Lung microvascular endothelial cell (primary cell): Measurements from ENCODE around the gene CASKIN2. TPM values are rescaled to one million over a fixed set of nuclear protein-coding genes. Genes with fewer than 3 reads are reported as not detected.
"Not testable (repeated sequence)": the region's sequence is repeated elsewhere in the genome, so short reads cannot be mapped to it uniquely, and the experiment has no call there.

Experiments
- DNase-seq, 2 donors: peaks; one replicate each; pipeline versions ENCODE4 v3.0.0 to v3.0.0-alpha.2; 2010; ENCODE audit warnings: low read depth in 2 of 2
- total RNA-seq: library from RNA; depleted of rRNA; stranded (reverse); fragments of >200 nt; gene quantifications from 2 replicates; pipeline ENCODE4 v1.2.1, GENCODE V29; 2014

CASKIN2 gene
- total RNA-seq, 1 donor from 2014 or later, result 11.5 TPM

GRCh38 chr17:75523647-75524046, 8.3 kb upstream of the CASKIN2 start:
- no peak for DNase-seq

GRCh38 chr17:75521951-75522727, 6.8 kb upstream of the CASKIN2 start:
- no peak for DNase-seq

DNA sequence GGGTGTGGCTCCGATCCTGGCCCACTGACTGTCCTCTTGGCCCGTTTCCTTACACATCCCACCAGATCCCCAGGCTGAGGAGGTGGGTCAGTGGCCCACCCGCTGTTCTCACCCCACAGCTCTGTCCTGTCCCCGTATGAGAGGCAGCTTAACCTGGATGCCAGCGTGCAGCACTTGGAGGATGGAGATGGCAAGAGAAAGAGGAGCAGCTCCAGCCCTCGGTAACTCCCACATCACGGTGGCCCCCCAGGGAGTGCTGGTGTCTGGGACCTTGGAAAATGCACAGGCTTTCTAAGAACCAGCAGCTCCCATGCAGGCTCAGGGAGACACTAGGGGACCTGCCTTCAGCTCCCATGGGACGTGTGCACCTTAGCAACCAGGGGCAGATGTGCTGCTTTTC, 6.0 kb upstream of the CASKIN2 start:
- DNase-seq, result no peak

DNA sequence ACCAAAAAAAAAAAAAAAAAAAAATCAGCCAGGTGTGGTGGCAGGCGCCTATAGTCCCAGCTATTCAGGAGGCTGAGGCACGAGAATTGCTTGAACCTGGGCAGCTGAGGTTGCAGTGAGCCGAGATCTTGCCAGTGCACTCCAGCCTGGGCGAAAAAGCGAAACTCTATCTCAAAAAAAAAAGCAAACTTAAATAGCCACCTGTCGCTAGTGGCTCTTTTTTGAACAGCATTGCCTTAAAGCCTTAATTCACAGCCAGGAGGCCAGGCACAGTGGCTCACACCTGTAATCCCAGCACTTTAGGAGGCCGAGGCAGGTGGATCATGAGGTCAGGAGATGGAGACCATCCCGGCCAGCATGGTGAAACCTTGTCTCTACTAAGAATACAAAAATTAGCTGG, 5.1 kb upstream of the CASKIN2 start:
- DNase-seq, result not testable (repeated sequence)

DNA sequence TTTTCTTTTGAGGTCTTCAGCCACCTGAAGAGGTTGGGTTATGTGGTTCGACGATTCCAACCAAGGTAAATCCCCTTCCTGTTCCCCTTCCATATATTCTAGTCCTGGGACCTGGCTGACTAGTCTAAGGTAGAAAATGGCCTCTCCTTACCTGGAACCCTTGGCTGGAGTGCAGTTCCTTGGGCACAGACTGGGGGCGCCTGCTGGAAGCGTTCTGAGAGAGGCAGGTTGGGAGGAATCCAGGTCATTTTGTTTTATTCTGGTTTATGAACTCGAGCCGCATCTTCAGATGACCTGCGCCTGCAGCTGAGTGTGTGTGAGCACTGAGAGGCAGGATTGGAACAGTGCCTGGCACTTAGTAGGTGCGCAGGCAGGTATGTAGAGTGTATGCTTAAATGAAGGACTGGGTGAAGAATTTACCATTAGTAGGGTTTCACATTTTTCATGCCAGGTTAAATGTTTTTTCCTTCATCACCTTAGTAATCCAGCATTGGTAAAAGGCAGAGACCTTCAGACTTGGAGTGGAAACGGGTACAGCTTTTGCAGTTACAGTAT, 3.7 kb upstream of the CASKIN2 start:
- no peak for DNase-seq

DNA sequence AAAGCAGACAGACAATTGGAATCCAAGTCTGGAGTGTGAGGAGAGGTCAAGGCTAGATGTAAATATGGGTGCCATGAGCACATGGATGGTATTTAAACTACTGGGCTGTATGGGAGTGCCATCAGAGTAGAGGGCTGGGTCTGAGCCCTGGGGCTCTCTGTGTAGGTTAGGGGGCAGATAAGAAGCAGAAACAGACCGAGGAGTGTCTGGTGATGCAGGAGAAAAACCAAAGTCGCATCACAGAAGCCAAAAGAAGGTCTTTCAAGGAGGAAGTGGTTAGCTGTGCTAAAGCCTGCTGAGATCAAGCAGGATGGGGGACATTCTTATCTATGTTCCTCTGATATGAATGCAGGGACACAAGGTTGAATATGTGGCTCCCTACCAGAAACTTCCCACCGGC, 2.9 kb upstream of the CASKIN2 start:
- no peak for DNase-seq

DNA sequence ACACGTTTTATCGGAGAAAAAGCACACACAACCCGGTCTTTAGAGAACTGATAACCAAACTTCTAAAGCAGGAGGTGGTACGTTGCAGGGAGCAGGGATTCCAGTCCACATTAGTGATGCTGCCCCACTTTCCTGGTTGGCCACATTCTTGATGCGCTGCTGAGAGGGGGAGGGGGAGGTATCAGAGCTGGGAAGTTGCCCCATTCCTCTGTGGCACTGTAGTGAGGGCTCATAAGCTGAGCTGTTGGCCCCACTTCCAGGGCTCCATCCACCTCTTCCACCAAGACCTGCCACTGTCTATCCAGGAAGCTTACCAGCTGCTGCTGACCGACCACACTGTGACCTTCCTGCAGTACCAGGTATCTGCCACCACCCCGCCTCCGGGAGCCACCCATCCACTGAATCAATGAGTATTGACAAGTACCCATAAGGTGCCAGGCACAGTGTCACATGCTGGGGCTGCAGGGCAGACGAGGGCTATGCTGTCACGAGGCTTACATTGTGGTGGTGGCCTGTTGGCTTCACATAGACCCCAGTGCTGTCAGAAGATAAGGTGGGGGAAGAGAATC, 2.0 kb upstream of the CASKIN2 start:
- DNase-seq, result no peak

DNA sequence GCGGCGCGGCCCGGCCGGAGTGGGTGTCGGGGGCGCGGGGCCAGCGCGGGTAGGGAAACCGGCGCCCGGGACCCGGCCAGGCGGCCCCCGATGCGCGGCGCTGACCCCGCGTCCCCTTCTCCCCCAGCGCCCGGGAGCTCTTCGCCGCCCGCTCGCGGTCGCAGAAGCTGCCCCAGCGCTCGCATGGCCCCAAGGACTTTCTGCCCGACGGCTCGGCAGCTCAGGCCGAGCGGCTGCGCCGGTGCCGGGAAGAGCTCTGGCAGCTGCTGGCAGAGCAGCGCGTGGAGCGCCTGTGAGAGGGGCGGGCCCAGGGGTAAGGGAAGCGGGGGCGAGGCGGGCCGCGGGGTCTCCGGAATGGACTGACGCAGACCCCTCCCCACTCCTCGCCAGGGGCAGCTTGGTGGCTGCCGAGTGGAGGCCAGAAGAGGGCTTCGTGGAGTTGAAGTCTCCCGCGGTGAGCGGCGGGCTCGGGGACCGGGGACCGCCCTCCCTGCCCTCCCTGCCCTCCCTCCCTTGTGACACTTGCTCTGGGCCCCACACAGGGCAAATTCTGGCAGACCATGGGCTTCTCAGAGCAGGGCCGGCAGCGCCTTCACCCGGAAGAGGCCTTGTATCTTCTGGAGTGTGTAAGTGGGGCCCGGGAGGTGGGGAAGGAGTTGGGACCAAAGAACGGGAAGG, 1.4 kb upstream of the CASKIN2 start:
- peak; percentile 33 to 37 for DNase-seq

- peak; percentile 87 to 93 for DNase-seq
Observed at GRCh38 chr17:75516255-75516618, 900 bp upstream of the CASKIN2 start, which contains the start of gene TSEN54. TSS of gene TSEN54 (plus strand) at chr17:75516528. CDS start at chr17:75516561, 33 bp downstream.

DNA sequence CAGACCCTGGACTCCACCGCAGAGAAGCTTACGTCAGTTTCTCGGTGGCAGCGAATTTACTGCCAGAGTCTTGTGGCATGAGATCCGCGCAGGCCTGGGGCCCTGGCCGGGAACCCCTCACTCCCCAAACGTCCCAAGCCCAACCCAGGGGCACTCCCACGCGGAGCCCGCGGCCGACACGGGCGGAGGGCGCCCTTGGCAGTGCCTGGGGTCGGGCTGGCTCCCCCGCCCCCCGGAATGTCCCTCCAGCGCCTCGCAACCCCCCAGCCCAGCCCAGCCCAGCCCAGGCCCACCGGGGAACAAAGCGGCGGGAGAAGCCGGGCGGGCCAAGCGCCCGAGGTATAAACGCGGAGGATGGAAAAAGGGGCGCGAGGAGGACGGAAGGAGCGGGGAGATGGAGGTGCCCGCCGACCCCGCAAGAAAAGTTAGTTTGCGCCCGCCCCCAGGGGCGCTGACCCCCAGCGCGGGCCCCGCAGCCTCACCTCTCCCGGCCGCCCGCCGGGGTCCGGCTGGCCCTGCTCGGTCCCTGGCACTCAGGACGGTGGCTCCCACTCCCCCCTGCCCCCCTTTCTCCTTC, 330 bp downstream of the CASKIN2 start:
- DNase-seq, result no peak

- DNase-seq, result no peak
Observed at GRCh38 chr17:75514299-75514918, 928 bp downstream of the CASKIN2 start.

- DNase-seq, result no peak
Observed at GRCh38 chr17:75513641-75514000, 1.7 kb downstream of the CASKIN2 start.

DNA sequence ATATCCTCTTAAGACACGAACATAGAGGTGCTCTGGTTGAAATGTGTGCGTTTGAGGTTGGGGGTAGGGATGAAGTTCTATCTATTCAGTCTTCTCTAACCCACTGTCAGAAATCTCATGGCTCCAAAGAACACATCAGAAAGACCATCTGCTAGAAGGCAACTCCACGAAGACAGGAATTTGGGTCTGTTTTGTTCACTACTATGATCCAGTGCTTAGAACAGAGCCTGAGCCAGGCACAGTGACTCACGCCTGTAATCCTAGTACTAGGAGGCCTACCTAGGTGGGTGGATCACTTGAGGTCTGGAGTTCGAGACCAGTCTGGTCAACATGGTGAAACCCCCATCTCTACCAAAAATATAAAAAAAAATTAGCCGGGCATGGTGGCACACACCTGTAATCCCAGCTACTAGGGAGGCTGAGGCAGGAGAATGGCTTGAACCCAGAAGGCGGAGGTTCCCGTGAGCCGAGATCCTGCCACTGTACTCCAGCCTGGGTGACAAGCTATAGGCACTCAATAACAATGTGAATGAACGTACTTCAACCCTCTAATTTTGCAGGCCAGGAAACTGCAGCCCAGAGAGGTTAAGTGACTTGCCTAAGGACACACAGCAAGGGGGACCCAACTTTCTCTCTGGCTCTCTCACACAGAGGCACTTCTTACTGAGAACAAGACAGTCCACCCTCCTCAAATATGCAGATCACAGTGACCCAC, 2.3 kb downstream of the CASKIN2 start:
- peak in 1 of 2 donors; percentile 38 for DNase-seq

DNA sequence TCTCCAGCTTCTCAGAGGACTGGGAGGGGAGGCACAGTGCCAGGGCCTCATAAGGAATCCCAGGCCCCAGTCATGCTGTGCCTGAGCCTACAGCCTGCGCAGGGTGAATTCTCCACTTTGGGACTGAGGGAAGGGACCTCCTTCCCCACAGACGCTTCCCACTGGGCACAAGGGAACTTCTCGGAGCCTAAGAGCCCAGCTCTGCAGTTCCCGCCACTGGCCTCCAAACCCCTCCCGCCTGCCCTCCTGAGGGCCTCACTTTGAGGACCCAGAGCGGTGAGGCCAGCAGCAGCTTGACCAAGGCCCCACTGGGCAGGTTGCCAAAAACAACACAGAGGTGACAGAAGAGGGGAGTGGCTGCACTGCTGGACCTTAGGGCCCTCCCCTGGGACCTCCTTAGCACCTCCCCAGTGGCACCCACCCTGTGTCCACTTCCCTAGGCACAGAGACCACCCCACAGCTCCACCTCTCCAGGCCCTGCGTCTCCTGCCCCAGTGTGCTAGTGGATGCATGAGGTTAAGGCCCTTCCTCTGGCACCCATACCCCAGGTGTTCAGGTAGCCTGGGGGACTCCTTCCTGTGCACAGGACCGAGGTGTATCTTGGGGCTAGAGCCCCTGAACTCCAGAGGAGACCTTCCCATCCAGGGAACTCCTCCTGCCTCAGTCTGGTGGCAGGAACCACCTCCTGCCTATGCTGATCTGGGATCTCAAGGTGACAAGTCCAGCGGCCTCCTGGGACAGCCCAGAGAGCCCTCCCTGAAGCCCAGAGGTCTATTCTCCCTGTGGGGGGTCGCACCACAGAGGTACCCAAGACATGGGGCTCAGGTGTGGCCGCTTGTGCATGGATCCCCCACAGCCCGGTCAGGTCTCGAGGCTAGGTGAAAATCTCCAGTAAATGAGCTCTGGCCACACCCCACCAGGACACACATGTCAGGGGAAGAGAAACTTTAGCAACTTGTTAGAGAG, 3.4 kb downstream of the CASKIN2 start:
- peak; percentile 34 to 61 for DNase-seq

GRCh38 chr17:75511270-75511609, 4.1 kb downstream of the CASKIN2 start:
- no peak for DNase-seq

GRCh38 chr17:75509528-75510258, 5.6 kb downstream of the CASKIN2 start:
- DNase-seq, result peak; percentile 45 to 75

- no peak for DNase-seq
Observed at GRCh38 chr17:75508931-75509361, 6.4 kb downstream of the CASKIN2 start.

GRCh38 chr17:75507733-75508719, 7.3 kb downstream of the CASKIN2 start:
- DNase-seq, result no peak
